NOMO-1 treated with dmso at 0.1 percent for 144 hours (cell line): ENCODE measurements around the gene SHROOM1.

ENCODE experiments used
- DNase-seq: peaks from one replicate; lab custom pipeline; 2025; ENCODE audit not compliant: unreplicated experiment; lab: John Stamatoyannopoulos, UW

SHROOM1 gene

DNA sequence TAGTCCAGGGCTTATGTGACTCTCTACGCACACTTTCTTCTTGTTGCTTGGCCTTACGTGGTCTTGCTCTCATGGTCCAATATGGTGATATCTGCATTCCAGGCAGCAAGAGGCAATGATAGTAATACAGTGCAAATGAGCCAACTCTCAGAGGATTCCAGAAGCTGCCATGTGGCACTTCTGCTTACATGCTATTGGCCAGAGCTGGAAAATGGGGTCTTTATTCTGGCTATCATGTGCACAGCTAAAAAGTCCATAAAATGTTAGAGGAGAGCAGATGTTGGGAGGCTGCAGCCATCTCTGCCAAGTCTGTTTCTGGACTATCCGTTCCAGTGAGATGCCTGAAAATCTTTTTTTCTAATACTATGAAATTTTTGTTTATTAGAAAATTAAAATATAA lies 50.5 kb downstream of the SHROOM1 start:
- DNase-seq: no peak

DNA sequence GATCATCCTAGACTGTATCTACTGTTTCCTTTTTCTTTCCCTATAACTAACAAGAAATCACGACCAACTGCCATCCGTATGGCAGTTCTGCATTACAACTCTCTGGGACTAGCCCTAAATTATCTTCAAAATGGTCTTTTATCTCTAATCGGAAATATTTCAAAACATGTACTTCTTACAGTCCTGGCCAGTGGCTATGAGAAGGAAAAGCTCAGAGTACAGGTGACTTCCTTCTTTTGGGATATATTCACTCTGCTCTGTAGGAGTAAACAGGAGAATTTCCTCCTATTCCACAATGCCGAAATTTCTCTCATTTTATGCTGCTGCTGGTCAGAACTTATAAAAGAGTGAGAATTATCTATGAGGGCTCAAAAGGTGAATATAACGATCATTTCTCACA lies 51.6 kb downstream of the SHROOM1 start:
- no peak for DNase-seq

DNA sequence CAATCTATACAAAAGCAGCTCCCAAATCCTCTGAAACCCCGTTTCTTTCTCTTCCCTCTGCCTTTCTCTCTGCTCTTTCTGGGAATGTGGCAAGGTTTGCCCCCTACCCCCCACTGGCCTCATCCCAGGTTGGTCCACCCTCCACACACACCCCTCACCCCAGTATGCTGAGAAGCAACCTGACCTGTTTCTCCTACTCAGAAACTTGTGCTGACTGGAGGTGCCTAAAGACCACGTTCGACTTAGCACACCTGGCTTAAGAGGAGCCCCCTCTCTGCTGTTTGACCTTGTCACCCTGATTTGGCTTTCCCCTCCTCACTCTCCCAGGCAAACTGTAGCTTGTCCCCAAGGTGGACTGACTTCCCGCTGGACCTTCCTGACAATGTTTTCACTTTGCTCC lies 52.3 kb downstream of the SHROOM1 start:
- DNase-seq: no peak

DNA sequence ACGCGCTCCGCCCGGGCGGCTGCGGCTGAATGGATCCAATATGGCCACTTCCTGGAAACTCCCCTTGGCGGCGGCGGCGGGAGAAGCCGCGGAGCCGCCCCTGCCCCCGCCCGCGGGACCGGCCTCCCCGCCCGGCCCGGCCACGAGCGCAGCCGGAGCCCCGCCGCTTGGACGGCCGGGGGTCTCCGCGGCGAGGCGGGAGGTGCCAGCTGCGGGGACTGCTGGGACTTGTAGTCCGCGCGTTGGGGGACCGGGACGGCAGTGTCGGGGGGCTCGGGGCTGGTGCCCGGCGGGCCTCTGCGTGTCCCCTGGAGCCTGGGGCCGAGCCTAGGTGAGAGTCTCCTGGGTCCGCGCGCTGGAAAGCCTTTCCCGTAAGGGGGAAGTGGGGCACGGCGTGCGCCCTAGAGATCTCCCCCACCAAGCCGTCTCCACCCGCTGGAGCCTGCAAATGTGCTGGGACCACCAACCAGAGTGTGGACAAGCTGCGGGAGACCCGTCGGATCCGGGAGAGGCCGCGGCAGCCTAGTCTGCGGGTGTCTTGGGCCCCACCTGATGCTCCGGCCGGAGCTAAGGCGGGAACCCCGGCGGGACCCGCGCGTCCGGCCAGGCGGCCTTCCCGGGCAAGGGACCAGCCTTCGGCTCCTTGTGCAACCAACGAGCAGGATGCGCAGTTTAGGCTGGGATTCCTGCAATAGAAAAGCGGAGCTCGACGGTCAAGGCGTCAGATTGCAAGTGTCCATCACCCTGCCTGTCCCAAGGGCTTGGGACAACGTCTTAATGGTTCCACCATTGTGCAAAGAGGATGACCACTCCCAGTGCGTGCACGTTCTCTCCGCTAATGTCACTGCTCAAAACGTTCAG lies 53.0 kb downstream of the SHROOM1 start, which contains the start of gene SEPTIN8:
Gene SEPTIN8 (minus strand): TSS at position 31 of the 861 bp plus-strand sequence. CDS start 102 bp downstream, outside the sequence.
- DNase-seq: peak; percentile 5

DNA sequence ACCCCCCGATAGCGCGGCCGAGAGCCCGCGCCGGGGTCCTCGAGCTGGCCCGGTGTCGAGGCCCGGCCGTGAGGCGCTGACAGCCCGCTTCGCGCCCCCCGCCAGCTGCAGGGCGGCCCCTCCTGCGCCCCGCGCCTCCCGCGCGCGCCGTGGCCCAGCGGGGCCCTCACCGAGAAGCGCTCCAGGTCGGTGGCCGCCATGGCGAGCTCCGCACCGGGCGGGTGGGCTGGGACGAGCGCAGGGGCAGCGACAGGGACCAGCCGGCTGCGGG lies 53.6 kb downstream of the SHROOM1 start:
- no peak for DNase-seq

DNA sequence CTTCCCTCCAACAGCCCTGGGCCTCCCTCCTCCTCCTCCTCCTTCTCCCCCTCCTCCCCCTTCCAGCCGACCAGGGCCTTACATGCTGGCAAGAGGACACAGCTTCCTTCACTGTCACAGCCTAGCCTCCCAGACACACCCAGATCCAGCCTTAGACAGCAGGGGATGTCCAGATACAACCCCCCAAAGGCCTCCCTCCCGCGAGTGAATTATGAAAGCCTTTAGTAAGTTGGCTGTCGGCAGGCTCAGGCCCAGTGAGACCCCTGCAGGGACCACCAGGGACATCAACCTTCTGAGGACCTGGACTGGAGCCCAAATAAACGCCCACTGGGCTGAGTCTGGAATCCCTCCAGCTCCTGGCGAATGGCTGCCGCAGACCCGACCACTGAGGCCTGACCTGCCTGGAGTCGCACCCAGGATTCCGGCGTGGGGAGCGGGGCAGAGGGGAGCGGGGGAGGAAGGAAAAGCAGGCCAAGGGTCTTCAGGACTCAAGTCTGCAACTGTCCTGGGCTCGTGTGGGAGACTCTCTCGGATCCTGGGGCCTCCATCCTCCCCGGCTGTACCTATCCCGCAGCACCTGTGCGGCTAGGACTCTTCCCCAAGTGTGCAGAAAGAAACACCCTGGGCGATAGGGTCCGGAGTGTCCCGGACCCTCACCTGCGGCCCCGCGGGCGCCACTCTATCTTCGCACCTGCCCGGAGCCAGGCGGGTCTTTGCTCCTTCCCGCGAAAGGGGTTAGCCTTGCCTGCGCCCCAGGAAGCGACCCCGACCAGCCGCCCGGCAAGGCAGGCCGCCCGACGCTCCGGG lies 54.1 kb downstream of the SHROOM1 start:
- no peak for DNase-seq

DNA sequence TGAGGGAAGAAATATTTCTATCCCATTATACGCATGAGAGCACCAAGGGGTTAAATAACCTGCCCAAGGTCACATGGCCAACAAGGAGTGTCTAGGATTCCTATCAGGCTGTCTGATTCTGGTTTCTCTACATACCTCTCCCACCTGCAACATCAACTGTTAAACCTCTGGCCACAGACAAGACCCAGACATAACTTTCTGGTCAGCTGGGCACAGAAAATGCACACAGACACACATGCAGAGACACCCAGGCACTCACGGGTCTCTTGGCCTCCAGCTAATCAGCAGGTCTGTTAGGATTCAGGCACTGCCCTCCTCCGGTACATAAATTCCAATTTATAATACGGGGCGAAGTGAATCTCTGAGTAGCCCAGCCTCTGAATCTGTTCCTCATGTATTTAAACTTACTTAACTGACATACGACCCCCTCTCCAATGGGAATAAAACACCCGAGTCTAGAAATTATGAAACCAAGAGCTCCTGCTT lies 54.9 kb downstream of the SHROOM1 start:
- no peak for DNase-seq

DNA sequence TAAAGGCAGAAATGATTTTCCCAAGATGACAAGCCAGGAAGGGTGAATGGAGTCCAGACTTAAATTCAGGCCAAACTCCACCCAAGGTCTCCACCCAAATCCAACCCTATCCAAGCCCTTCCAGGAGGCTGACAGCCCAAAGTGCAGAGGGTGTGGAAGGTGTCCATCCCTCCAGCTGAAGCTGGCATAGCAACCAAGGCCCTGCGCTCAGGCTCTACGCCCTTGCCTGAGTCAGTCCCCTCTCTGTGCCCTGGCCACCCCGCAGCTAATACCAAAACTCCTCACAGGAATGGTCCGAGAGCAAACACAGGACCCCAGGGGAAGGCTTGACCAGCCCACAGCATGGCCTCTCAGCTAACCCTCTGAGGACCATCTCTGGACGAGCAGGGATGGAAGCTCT lies 55.6 kb downstream of the SHROOM1 start:
- no peak for DNase-seq

DNA sequence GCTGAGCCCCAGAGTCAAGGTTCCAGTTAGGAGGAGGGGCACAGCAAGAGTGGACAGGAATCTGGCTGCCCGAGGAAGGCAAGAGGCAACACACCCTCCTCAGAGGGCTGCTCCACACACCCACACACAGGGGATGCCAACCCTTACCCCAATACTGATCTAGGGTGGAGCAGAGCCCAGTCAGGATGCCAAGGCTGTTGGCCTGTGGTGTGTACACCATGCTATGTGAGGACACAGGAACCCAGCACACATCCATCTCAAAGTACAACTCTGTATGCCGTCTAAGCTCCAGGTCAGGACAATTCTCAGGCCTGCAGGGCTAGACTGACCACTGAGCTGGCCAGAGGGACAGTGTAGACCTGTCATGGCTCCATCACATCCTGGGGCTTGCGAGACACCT lies 56.0 kb downstream of the SHROOM1 start:
- no peak for DNase-seq

DNA sequence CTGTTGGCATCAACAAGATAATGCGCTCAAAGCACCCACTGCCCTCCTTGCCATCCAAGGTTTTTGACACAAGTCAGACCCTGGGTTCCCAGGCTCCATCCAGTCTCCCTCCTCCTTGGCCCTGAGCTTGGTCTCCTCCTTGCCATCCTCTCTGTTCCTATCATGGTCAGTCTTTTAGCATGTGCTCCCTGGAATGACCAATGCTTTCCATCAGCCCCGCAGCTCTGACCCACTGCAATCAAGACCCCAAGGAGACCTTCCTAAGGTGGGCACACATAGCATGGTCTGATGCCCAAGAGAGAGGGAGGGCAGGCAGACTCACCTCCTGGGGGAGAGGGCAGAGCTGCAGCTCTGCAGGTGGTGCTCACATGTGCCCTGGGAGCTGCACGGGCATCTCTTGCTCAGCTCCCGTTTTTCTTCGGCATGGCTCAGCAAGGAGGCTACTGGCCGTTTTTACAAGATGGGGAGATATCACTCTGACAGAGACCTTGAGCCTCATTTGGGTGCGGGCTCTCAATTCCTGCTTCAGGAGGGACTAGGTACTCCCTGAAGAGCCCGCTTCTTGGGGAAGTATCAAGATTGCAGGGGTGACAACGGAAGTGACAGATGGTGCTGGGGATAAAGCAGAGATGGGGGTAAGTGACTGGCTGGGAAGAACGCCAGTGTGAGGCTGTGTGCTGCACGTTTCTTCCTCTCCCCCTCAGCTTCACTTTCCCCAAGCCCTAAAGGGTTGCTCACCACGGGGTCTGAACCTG lies 56.7 kb downstream of the SHROOM1 start:
- DNase-seq: no peak

DNA sequence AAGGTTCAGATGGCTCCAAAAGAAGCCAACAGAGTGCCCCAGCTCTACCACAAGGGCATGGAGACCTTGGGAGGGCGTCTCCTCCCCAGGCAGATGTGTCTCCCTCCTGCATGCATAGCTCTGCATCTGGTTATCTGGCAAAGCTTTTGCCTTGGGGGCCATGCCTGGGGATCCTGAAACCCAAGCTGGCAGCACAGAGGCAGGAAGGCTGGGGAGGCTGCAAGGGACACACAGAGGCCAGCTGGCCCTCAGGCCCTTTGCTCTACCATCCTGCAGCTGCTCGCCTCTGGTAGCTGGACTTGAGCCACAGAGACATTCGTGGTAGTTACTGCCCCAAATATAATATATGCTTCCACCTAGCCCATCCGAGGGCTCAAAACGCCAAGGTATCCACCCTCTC lies 57.3 kb downstream of the SHROOM1 start:
- DNase-seq: no peak

DNA sequence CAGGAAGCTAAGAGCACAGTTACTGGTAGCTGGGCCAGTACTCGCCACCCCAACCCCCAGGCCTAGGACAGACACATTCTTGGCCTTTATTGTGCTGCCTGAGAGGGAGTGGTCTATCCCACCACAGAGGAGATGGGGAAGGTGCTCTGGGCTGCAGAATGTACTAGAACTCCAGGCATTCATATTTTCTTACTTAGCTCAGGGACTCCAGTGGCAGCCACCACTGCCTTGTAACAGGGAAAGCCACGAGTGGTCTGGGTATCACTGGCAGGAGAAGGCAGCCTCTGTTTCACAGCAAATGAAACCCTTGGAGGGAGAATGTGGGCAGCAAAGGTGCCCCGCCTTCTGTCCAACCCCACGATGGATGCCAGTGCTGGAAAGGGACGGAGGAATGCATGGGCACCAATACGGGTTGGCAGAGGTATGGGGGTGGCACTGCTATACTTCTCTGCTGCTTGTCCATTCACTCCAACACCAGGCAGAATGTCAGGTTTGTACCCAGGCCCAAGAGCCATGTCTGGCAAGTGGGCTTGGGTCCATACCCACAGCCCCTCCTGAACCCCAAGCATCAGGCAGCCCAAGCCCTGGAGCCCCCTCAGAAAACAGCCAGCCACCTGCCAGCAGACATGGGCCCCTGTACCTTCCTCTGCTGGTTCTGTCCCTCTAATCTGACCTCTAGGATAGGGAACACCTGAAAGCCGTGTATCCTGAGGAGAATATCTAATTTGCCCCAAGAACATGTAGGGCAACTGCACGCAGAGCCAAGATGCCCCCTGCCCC lies 58.0 kb downstream of the SHROOM1 start:
- DNase-seq: no peak
